Kidney (tissue), 14 donors: ENCODE measurements around the gene ARL15. TPM values are rescaled to one million over a fixed set of nuclear protein-coding genes. Genes with fewer than 3 reads are reported as not detected.

Source experiments
- DNase-seq, 5 donors: peaks; one replicate each; pipeline ENCODE4 v3.0.0-alpha.2; 2013 to 2020
- FAIRE-seq: peaks from 2 replicates; lab custom pipeline; 2012; peaks lifted over from hg19 to GRCh38; lab: Jason Lieb, UNC
- H3K27ac ChIP-seq, 2 donors: one replicate each; pipeline ENCODE4 v1.7.0; 2013; ENCODE audit warnings: low read depth in 2 of 2, low read length in 2 of 2, inconsistent platforms in 1 of 2
- H3K27me3 ChIP-seq: one replicate; pipeline ENCODE4 v1.7.1; 2013; ENCODE audit warnings: low read length, inconsistent platforms; ENCODE audit not compliant: control insufficient read depth, insufficient read depth
- H3K36me3 ChIP-seq, 3 donors: one replicate each; pipeline versions ENCODE4 v1.7.0 to v1.7.1; 2013; ENCODE audit warnings: low read length in 3 of 3, control low read depth in 1 of 3, inconsistent platforms in 1 of 3; ENCODE audit not compliant: insufficient read depth in 3 of 3, control insufficient read depth in 2 of 3
- H3K4me1 ChIP-seq, 3 donors: one replicate each; pipeline versions ENCODE4 v1.7.0 to v1.7.1; 2013; ENCODE audit warnings: low read length in 3 of 3, inconsistent platforms in 1 of 3, low read depth in 1 of 3; ENCODE audit not compliant: control insufficient read depth in 2 of 3, insufficient read depth in 2 of 3
- H3K4me3 ChIP-seq, 3 donors: one replicate each; pipeline versions ENCODE4 v1.7.0 to v1.8.1; 2013; ENCODE audit warnings: low read length in 3 of 3, control low read depth in 1 of 3, inconsistent platforms in 1 of 3
- H3K9ac ChIP-seq, 3 donors: one replicate each; pipeline versions ENCODE4 v1.7.0 to v1.7.1; 2013; ENCODE audit warnings: low read length in 3 of 3, control low read depth in 1 of 3, inconsistent platforms in 1 of 3
- H3K9me3 ChIP-seq, 3 donors: one replicate each; pipeline versions ENCODE4 v1.7.0 to v1.7.1; 2013; ENCODE audit warnings: low read length in 3 of 3, control low read depth in 1 of 3, inconsistent platforms in 1 of 3; ENCODE audit not compliant: control insufficient read depth in 2 of 3, insufficient read depth in 1 of 3
- CTCF ChIP-seq: IDR thresholded peaks from 3 replicates; pipeline ENCODE4 v1.5.1; 2012; ENCODE audit warnings: mild to moderate bottlenecking, moderate library complexity, borderline replicate concordance; ENCODE audit not compliant: insufficient read depth; ENCODE audit errors: extremely low read depth
- intact Hi-C: fragments of 100-400 bp; cut with DNase I; formaldehyde crosslinking; loops from one replicate; pipeline ENCODE4 v1.11.1; 2022
- polyA plus RNA-seq: library from polyadenylated mRNA; stranded (reverse); fragments of 350-450 nt; fragmentation: Illumina TruSeq; extraction: RNeasy Lipid Tissue Mini Kit (QIAGEN cat#74804); gene quantifications from one replicate; pipeline ENCODE4 v1.2.3, GENCODE V29; 2014; ENCODE audit warnings: low read depth, low replicate concordance; ENCODE audit not compliant: insufficient read depth
- total RNA-seq: library from RNA; stranded (reverse); fragmentation: NEBNext Ultra II Directional; extraction: Animal tissue kit (Norgen Biotek cat#: 25700); gene quantifications from one replicate; pipeline ENCODE4 v1.2.1, GENCODE V29; 2021
- donor health status: control.
- donor health status: control.
- donor health status: control.
- donor health status: control.
- donor health status: control.
- donor health status: DM: yes; HTN: yes; CAD: no.
- donor health status: Normal renal cell carcinoma (clear cell type).

ARL15 gene
- total and polyA plus RNA-seq, 2 donors from 2014 or later = 21.1 to 36.6 TPM

- Histone ChIP-seq H3K4me3 (no peak overlapping the region), H3K9me3 (no peaks in the 10 kb centered on the region), H3K36me3 (no peaks in the 10 kb centered on the region), H3K27ac (no peak overlapping the region), H3K27me3 (no peaks in the 10 kb centered on the region), H3K9ac (no peak overlapping the region), H3K4me1 (no peaks in the 10 kb centered on the region)
- no peak for TF ChIP-seq CTCF
- intact Hi-C loops = no loop called here
- no peak for DNase-seq
- no peak for FAIRE-seq
Measured at GRCh38 chr5:54087436-54087835, 222.9 kb downstream of the ARL15 start.

- intact Hi-C loops = no loop called here
- Histone ChIP-seq H3K27me3 (no peaks in the 10 kb centered on the region), H3K27ac (no peak overlapping the region), H3K36me3 (no peaks in the 10 kb centered on the region), H3K4me1 (no peaks in the 10 kb centered on the region), H3K4me3 (no peak overlapping the region), H3K9ac (no peak overlapping the region), H3K9me3 (no peaks in the 10 kb centered on the region)
- FAIRE-seq = no peak
- DNase-seq = no peak
- no peak for TF ChIP-seq CTCF
Measured at GRCh38 chr5:54086191-54086590, 224.2 kb downstream of the ARL15 start.

- no peak for TF ChIP-seq CTCF
- no peak for FAIRE-seq
- intact Hi-C loops = no loop called here
- Histone ChIP-seq H3K27me3 (no peaks in the 10 kb centered on the region), H3K36me3 (no peaks in the 10 kb centered on the region), H3K9ac (no peak overlapping the region), H3K9me3 (no peaks in the 10 kb centered on the region), H3K4me1 (no peaks in the 10 kb centered on the region), H3K4me3 (no peak overlapping the region), H3K27ac (no peak overlapping the region)
- DNase-seq = no peak
Measured at GRCh38 chr5:54084696-54085095, 225.7 kb downstream of the ARL15 start.

- no peak for FAIRE-seq
- H3K9me3 ChIP-seq = no peaks in the 10 kb centered on the region
- TF ChIP-seq CTCF = no peak
Measured at GRCh38 chr5:54083851-54084250, 226.5 kb downstream of the ARL15 start.

More at GRCh38 chr5:54083851-54084250, 226.5 kb downstream of the ARL15 start:
- no peaks in the 10 kb centered on the region for H3K4me1 ChIP-seq
- no peak overlapping the region for H3K27ac ChIP-seq
- no peak overlapping the region for H3K9ac ChIP-seq
- no peaks in the 10 kb centered on the region for H3K36me3 ChIP-seq
- H3K27me3 ChIP-seq = no peaks in the 10 kb centered on the region
- H3K4me3 ChIP-seq = no peak overlapping the region
- intact Hi-C loops = no loop called here
- DNase-seq = no peak
